NCI-H446 (cell line): ENCODE data around the gene MARVELD2.
A peak's percentile ranks its signal among the peaks of the same experiment; 100 is the strongest.
"Not testable (repeated sequence)": the region's sequence is repeated elsewhere in the genome, so short reads cannot be mapped to it uniquely, and the experiment has no call there.

Source experiments
- DNase-seq, 2 experiments: peaks; one replicate each; lab custom pipeline; 2025; lab: John Stamatoyannopoulos, UW

The MARVELD2 gene

DNA sequence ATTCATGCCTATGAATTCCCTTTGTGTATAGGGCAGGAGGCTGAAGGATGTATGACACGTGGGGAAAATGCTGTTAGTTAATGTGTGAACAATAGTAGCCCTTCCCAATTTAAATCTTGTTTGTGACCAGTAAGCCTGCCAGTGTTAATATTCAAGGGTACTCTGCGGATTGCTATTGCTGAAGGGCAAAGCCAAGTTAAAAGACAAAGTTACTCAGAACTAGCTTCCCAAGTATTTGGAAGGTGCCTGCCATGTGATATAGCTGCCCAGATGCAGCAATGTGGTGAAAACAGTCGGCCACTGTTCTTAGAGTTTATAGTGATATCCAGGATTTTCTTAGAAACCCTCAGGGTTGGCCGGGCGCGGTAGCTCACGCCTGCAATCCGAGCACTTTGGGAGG, 34.6 kb downstream of the MARVELD2 start:
- no peak for DNase-seq

DNA sequence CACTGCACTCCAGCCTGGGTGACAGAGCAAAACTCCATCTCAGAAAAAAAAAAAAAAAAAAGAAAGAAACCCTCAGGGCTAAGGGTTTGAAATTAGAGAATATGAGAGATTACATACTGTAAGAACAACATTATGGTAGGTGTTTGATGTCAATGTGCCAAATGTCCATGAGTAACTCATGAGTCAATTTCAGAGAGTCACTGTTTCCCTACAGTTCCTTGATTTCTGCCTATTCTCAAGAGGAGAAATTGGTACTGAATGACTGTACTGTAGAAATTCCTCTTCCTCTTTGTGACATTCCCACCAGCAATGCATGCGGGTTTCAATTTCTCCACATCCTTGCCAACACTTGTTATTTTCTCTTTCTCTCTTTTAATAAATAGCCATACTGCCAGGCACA, 35.2 kb downstream of the MARVELD2 start:
- DNase-seq, result no peak

DNA sequence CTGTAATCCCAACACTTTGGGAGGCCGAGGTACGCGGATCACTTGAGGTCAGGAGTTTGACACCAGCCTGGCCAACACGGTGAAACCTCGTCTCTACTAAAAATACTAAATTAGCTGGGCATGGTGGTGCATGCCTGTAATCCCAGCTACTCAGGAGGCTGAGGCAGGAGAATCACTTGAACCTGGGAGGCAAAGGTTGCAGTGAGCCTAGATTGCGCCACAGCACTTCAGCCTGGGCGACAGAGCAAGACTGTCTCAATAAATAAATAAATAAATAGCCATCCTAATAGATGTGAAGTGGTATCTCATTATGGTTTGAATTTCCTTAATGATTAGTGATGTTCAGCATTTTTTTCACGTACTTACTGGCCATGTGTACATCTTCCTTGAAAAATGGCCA, 35.6 kb downstream of the MARVELD2 start:
- not testable (repeated sequence) for DNase-seq

DNA sequence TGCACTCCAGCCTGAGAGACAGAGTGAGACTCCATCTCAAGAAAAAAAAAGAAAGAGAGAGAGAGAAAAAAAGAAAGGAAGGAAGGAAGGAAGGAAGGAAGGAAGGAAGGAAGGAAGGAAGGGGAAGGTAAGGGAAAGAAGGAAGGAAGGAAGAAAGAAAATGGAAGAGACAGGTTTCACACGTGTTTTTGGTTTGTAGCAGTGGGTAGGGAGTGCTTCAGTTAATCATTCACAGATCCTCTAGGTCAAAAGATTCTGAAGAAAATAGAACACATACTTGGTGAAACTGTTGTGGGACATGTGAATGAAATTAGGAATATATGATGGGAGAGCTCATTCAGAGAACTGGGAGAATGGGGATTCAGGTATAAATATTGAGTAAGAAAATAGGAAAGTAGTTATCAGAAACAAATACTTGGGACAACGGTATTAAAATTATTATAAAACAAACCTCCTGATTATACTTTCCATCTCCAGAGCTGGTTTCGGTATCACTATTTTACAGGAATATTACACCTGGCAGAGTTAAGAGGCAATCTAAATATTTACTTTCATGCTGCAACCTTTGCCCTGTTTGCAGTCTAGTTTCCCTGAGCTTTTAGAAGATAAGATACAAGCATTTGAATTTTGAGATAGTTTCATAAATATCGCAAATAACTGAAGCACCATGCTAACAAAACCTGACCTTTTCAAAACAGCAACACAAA, 37.2 kb downstream of the MARVELD2 start:
- DNase-seq, result no peak

DNA sequence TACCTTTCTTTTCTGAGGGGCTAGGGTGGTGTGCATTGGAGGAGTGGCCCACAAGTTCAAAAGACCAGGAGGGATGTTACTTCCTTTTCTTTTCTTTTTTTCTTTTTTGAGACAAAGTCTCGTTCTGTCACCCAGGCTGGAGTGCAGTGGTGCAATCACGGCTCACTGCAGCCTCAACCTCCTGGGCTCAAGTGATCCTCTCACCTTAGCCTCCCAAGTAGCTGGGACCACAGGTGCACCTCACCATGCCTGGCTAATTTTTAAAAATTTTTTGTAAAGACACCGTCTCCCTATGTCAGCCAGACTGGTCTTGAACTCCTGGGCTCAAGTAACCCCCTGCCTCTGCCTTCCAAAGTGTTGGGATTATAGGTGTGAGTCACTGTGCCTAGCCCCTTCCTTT, 38.6 kb downstream of the MARVELD2 start:
- not testable (repeated sequence) for DNase-seq

DNA sequence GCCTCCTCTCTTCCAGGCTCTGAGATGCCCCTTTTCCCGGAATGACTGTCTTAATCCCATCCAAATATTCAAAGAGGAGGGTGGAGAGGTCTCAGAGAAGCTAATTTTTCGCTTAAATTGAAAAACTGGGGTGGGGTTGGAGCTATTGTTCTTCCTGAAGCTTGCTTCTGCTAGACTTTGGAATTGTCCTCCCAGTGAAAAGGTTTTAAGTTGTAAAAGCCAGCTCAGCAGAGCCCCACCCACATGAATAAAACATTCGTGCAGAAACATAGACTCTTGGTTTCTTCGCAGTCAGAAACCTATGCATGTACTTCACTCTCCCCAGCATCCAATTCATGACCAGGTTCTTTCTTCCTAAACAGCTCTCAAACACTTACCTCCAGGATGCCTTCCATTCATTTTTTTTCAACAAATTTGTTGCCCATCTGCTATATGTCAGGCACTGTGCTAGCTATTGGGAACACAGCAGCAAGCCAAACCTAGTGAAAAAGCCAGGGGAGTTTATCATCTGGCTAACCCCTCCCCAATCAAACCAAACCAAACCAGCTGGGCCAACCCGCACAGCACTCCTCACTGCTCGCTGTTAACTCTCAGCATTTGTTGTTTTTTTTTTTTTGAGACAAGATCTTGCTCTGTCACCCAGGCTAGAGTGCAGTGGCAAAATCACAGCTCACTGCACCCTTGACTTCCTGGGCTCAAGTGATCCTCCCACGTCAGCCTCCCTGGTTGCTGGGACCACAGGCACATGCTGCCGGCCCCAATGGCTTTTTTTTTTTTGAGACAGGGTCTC, 39.7 kb downstream of the MARVELD2 start:
- DNase-seq, result no peak

DNA sequence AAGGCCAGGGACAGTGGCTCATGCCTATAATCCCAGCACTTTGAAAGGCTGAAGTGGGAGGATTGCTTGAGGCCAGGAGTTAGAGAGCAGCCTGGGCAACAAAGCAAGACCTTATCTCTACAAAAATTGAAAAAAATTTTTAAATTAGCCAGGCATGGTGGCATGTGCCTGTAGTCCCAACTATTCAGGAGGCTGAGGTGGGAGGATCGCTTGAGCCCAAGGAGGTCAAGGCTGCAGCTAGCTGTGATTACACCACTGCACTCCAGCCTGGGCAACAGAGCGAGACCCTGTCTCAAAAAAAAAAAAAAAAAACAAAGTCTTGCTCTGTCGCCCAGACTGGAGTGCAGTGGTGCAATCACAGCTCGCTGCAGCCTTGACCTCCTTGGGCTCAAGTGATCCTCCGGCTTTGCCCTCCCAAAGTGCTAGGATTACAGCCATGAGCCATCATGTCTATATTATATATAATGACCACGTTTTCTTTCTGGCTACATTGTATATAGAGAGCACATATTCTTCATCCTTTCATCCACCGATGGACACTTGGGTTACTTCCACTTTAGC, 40.6 kb downstream of the MARVELD2 start:
- DNase-seq, result not testable (repeated sequence)

DNA sequence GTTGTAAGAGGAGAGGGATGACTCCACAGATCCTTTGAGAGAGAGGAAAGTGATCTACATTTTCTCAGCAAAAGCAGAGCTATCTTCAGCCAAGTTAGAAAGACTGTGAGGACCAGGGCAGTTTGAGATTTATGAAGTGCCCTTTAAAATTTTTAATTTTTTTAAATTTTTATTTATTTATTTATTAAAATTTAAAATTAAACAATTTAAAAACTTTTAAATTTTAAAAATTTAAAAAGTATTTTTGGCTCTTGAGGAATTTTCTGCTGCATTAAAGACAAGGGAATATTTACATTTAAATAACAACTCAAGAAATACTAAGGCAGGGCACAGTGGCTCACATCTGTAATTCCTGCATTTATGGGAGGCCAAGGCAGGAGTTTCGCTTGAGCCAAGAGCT, 47.3 kb downstream of the MARVELD2 start:
- no peak for DNase-seq

- DNase-seq, result not testable (repeated sequence)
Observed at GRCh38 chr5:69466375-69466774, 51.5 kb downstream of the MARVELD2 start.

GRCh38 chr5:69467442-69468225, 52.7 kb downstream of the MARVELD2 start:
- DNase-seq, result no peak

- no peak for DNase-seq
Observed at GRCh38 chr5:69468631-69469030, 53.7 kb downstream of the MARVELD2 start.

DNA sequence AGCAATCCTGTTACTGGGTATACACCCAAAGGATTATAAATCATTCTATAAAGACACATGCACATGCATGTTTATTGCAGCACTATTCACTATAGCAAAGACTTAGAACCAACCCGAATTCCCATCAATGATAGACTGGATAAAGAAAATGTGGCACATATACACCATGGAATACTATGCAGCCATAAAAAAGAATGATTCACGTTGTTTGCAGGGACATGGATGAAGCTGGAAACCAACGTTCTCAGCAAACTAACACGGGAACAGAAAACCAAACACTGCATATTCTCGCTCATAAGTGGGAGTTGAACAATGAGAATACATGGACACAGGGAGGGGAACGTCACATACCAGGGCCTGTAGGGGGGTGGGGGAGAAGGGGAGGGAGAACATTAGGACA, 56.6 kb downstream of the MARVELD2 start:
- not testable (repeated sequence) for DNase-seq

- DNase-seq, result not testable (repeated sequence)
Observed at GRCh38 chr5:69472535-69473143, 57.7 kb downstream of the MARVELD2 start.

- no peak for DNase-seq
Observed at GRCh38 chr5:69477170-69477569, 62.3 kb downstream of the MARVELD2 start.

GRCh38 chr5:69478296-69478695, 63.4 kb downstream of the MARVELD2 start:
- not testable (repeated sequence) for DNase-seq

DNA sequence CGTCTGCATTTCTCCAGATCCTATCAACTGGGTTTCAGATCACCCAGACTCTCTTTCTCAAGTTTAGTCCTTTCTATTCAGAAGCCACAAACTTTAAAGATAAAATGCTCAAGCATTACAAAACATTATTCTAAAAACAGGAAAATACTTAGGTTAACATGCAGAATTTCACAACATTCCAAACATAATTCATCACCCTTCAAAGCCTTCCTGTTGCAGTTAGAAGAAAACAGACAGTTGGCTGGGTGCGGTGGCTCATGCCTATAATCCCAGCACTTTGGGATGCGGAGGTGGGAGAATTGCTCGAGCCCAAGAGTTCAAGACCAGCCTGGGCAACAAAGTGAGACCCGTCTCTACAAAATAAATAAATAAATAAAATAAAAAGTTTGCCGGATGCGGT, 70.0 kb downstream of the MARVELD2 start:
- DNase-seq, result no peak

DNA sequence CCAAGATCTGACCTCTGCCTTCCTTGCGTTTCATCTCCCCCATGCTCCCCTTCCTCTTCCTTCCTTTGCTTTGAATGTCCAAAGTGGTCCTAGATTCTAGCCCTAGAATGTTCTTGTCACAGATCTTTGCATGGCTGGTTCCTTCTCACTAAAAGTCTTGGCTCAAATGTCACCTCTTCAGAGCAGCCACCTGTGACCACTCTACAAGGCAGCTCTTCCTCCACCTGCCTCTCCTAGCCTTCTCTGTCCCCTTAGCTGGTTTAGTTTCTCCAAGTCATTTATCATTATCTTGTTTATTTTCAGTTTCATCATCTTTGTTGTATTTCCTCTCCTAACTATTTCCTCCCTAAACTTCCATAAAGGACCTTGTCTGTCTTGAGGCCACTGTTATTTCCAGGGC, 70.6 kb downstream of the MARVELD2 start:
- DNase-seq, result no peak

DNA sequence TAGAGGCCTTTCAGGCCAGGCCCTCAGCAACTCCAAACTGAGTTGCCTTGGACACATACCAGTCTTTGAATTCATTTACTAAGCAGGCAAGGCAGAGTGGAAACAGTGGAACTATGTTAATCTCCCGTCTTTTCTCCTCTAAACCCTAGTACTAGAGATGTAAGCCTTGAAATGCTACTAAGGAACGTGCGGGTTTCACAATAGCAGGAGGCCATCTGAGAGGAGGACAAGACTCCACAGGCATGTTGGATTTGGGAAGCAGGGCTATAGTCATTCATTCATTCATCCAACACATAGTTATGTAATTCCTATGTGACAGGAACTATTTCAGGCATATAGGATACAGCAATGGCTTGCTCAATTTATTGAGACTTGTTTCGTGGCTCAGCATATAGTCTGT, 74.3 kb downstream of the MARVELD2 start:
- DNase-seq, result no peak

DNA sequence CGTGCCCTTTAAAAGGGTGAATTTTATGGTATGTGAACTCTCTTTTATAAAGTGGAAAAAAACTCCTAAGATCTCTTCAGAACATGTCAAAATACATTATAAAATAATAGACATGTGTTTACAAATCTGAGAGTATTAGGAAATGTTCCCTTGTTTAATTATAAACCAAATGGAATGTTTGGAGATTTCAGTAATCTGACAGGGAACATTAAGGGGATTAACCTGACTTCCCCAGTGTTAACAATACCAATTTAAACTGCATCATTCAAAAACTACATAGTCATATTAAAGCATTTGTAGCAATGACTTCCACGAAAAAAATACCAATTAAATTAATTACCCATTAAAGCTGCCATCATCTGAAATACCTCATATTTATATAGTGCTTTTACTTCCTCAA, 76.1 kb downstream of the MARVELD2 start:
- DNase-seq, result no peak

DNA sequence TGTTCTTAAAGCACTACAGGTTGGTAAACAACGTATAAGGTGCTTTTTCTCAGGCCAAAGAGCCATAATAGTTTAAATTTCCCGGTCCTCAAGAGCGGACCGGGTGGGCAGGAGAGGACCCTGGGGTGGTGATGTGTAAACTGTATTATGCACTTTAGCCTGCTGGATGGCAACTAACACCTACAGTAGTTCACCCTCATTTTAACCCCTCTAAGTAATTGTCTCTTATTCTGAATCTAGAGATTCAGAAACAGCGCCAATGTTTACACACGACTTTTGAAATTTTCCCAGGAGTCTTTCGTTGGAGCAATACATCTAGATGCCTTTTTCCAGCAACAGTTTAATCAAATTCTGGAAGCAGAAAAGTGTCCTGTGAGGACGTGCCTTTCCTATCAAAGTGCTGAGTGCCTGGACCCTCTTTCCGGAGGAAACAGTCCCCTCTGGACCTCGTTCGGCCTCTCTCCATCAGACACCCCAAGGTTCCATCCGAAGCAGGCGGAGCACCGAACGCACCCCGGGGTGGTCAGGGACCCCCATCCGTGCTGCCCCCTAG, 77.0 kb downstream of the MARVELD2 start:
- no peak for DNase-seq

GRCh38 chr5:69492391-69492922, 77.5 kb downstream of the MARVELD2 start, which contains the start of gene OCLN:
Gene OCLN (plus strand): TSS chr5:69492790. CDS start chr5:69504245, 11,455 bp downstream.
- peak in 1 of 2 experiments; percentile 22 for DNase-seq
